Natural killer cell (primary cell): ENCODE data around the gene DYNC1LI2. TPM values are rescaled to one million over a fixed set of nuclear protein-coding genes. Genes with fewer than 3 reads are reported as not detected.

Experiments used
- ATAC-seq, 3 donors: fragments of 150-1000 bp in 2 of 3; fragments of 200-7000 bp in 1 of 3; cut with Tn5 transposase; 1 replicate in 1 of 3; 2 replicates in 2 of 3; pipeline ENCODE4 v1.10.0; 2021; ENCODE audit warnings: mild to moderate bottlenecking in 2 of 3, moderate library complexity in 2 of 3
- DNase-seq, 2 donors: peaks; one replicate each; pipeline versions ENCODE4 v3.0.0 to v3.0.0-alpha.2; 2013 to 2021; ENCODE audit warnings: mixed read lengths in 1 of 2
- H3K27ac ChIP-seq: one replicate; pipeline ENCODE4 v1.5.1; 2013; ENCODE audit warnings: mild to moderate bottlenecking, low read length
- H3K27me3 ChIP-seq: one replicate; pipeline ENCODE4 v1.6.1; 2013; ENCODE audit warnings: low read length; ENCODE audit not compliant: control insufficient read depth, insufficient read depth
- H3K36me3 ChIP-seq: one replicate; pipeline ENCODE4 v1.6.1; 2013; ENCODE audit warnings: low read length; ENCODE audit not compliant: control insufficient read depth, insufficient read depth
- H3K4me1 ChIP-seq: one replicate; pipeline ENCODE4 v1.6.1; 2013; ENCODE audit warnings: low read length; ENCODE audit not compliant: control insufficient read depth, insufficient read depth
- H3K4me3 ChIP-seq: one replicate; pipeline ENCODE4 v1.5.1; 2013; ENCODE audit warnings: low read length
- H3K9me3 ChIP-seq: one replicate; pipeline ENCODE4 v1.6.1; 2013; ENCODE audit warnings: low read length; ENCODE audit not compliant: control insufficient read depth, insufficient read depth
- H3K27ac Mint-ChIP-seq, 2 donors: one replicate each; pipeline ENCODE4 v1.8.0; 2022; ENCODE audit warnings: mild to moderate bottlenecking in 2 of 2, mixed read lengths in 2 of 2, moderate library complexity in 1 of 2
- H3K27me3 Mint-ChIP-seq, 2 donors: one replicate each; pipeline ENCODE4 v1.8.0; 2022; ENCODE audit warnings: low read depth in 2 of 2, mixed read lengths in 2 of 2
- H3K36me3 Mint-ChIP-seq: one replicate; pipeline ENCODE4 v1.8.0; 2022; ENCODE audit warnings: mixed read lengths
- H3K4me1 Mint-ChIP-seq, 2 donors: one replicate each; pipeline ENCODE4 v1.8.0; 2022; ENCODE audit warnings: mixed read lengths in 2 of 2
- H3K4me3 Mint-ChIP-seq: one replicate; pipeline ENCODE4 v1.8.0; 2022; ENCODE audit warnings: mild to moderate bottlenecking, moderate library complexity, mixed read lengths
- H3K9me3 Mint-ChIP-seq, 2 donors: one replicate each; pipeline ENCODE4 v1.8.0; 2022; ENCODE audit warnings: mixed read lengths in 2 of 2
- CTCF ChIP-seq: fragments of 200-600 bp; IDR thresholded peaks from one replicate; pipeline ENCODE4 v1.8.0; 2022; ENCODE audit warnings: antibody characterized with exemption
- WGBS: methylation state at CpG from one replicate; pipeline ENCODE4 v1.1.7; 2013; ENCODE audit warnings: missing lambda C conversion rate; ENCODE audit not compliant: insufficient coverage; 5-methylcytosine and 5-hydroxymethylcytosine counted together
- intact Hi-C: fragments of 100-400 bp; cut with micrococcal nuclease; formaldehyde crosslinking; loops from one replicate; pipeline ENCODE4 v1.14.2; 2022
- total RNA-seq, 4 donors: library from RNA; stranded (reverse); fragments of 120-200 nt in 1 of 4; gene quantifications; one replicate each; pipeline versions ENCODE4 v1.2.3 to v1.2.4, GENCODE V29; 2013 to 2022

Gene DYNC1LI2
- total RNA-seq, 3 donors from 2014 or later (not counting 1 experiment from before 2014, with no cell fraction given) = 105 to 115 (median 110) TPM

DNA sequence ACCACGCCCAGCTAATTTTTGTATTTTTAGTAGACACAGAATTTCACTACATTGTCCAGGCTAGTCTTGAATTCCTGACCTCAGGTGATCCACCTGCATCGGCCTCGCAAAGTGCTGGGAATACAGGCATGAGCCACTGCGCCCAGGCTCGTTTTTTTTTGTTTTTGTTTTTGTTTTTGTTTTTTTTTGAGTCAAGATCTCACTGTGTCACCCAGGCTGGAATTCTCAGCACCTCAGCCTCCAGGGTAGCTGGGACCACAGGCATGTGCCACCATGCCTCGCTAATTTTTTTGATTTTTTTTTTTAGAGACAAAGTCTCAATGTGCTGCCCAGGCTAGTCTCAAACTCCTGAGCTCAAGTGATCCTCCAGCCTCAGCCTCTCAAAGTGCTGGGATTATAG, 37.3 kb downstream of the DYNC1LI2 start:
- H3K27ac Mint-ChIP-seq = no peak overlapping the region

GRCh38 chr16:66713076-66713475, 38.3 kb downstream of the DYNC1LI2 start:
- no peak overlapping the region for H3K27ac ChIP-seq
- ATAC-seq (no peak), DNase-seq (no peak)
- H3K4me1 Mint-ChIP-seq = no peaks in the 10 kb centered on the region
- no peak overlapping the region for H3K4me3 Mint-ChIP-seq
- 57% methylated on average over 2 of the region's 2 CpGs for WGBS
- H3K36me3 Mint-ChIP-seq = no peaks in the 10 kb centered on the region
- TF ChIP-seq CTCF = no peak
- H3K27me3 ChIP-seq = peaks cover 4% of the 10 kb centered on the region
- intact Hi-C loops = no loop called here
- H3K9me3 Mint-ChIP-seq = no peaks in the 10 kb centered on the region
- H3K27ac Mint-ChIP-seq = no peak overlapping the region
- H3K4me1 ChIP-seq = no peaks in the 10 kb centered on the region
- H3K36me3 ChIP-seq = no peaks in the 10 kb centered on the region
- H3K27me3 Mint-ChIP-seq = peaks cover 3 to 9% of the 10 kb centered on the region in 2 donors
- H3K4me3 ChIP-seq = no peak overlapping the region
- H3K9me3 ChIP-seq = no peaks in the 10 kb centered on the region

More for the DNA sequence above, 37.3 kb downstream of the DYNC1LI2 start:
- ATAC-seq (no peak), DNase-seq (no peak)
- no peaks in the 10 kb centered on the region for H3K4me1 Mint-ChIP-seq
- intact Hi-C loops = no loop called here
- H3K9me3 Mint-ChIP-seq = no peaks in the 10 kb centered on the region
- peaks cover 0 to 4% of the 10 kb centered on the region in 2 donors for H3K27me3 Mint-ChIP-seq
- no peaks in the 10 kb centered on the region for H3K36me3 Mint-ChIP-seq
- no peak for TF ChIP-seq CTCF
- H3K4me3 Mint-ChIP-seq = no peak overlapping the region
- 94% methylated on average over 6 of the region's 6 CpGs for WGBS
- no peaks in the 10 kb centered on the region for H3K9me3 ChIP-seq
- H3K4me3 ChIP-seq = no peak overlapping the region
- no peaks in the 10 kb centered on the region for H3K36me3 ChIP-seq
- H3K27ac ChIP-seq = no peak overlapping the region
- no peaks in the 10 kb centered on the region for H3K4me1 ChIP-seq
- H3K27me3 ChIP-seq = peaks cover under 1% of the 10 kb centered on the region

DNA sequence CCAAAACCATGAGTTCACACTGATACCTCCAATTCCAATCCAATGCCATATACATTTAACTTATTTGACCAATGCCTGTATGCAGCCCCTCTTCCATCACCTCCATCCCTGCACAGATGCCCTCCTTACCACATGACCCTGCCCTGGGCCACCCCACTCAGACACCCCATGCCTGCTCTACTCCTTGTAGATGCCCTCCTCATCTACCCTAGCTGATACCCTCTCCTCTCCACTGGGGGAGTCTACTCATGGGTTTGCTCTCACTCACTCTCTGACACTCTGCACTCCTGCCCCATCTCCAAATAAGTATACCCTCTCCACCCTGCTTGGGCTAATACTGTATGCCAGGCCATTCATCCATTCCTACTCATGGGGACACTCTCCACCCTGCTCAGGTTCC, 38.9 kb downstream of the DYNC1LI2 start:
- ATAC-seq = no peak
- no peak for TF ChIP-seq CTCF

DNA sequence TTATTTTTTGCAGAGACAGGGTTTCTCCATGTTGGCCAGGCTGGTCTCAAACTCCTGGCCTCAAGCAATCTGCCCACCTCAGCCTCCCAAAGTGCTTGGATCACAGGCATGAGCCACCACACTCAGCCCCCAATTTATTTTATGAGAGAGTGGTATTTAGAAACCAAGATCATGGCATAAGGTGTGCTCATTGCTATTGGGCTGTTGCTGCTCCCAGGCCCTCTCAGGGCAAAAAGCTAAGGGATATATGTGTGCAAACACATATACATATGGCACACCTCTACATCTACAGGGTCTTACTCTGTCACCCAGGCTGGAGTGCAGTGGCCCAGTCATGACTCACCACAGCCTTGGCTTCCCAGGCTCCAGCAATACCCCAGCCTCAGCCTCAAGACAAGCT, 39.8 kb downstream of the DYNC1LI2 start:
- H3K4me3 ChIP-seq = no peak overlapping the region
- Mint-ChIP-seq H3K36me3 (no peaks in the 10 kb centered on the region), H3K27ac (no peak overlapping the region), H3K9me3 (no peaks in the 10 kb centered on the region), H3K4me3 (no peak overlapping the region), H3K27me3 (peaks cover 6 to 9% of the 10 kb centered on the region in 2 donors), H3K4me1 (no peaks in the 10 kb centered on the region)
- no peak overlapping the region for H3K27ac ChIP-seq
- ATAC-seq = no peak
- H3K36me3 ChIP-seq = no peaks in the 10 kb centered on the region
- no peak for TF ChIP-seq CTCF
- H3K4me1 ChIP-seq = no peaks in the 10 kb centered on the region
- no peaks in the 10 kb centered on the region for H3K9me3 ChIP-seq
- intact Hi-C loops = no loop called here
- peaks cover 4% of the 10 kb centered on the region for H3K27me3 ChIP-seq
- no peak for DNase-seq

More for the DNA sequence above, 38.9 kb downstream of the DYNC1LI2 start:
- Mint-ChIP-seq H3K27me3 (peaks cover 5 to 9% of the 10 kb centered on the region in 2 donors), H3K4me1 (no peaks in the 10 kb centered on the region), H3K9me3 (no peaks in the 10 kb centered on the region), H3K36me3 (no peaks in the 10 kb centered on the region), H3K27ac (no peak overlapping the region), H3K4me3 (no peak overlapping the region)
- no peak overlapping the region for H3K27ac ChIP-seq
- intact Hi-C loops = no loop called here
- no peak overlapping the region for H3K4me3 ChIP-seq
- H3K9me3 ChIP-seq = no peaks in the 10 kb centered on the region
- no peaks in the 10 kb centered on the region for H3K4me1 ChIP-seq
- no peaks in the 10 kb centered on the region for H3K36me3 ChIP-seq
- peaks cover 4% of the 10 kb centered on the region for H3K27me3 ChIP-seq
- DNase-seq = no peak
